Lower leg skin (tissue), 4 donors: ENCODE data around the gene TJAP1. TPM values are rescaled to one million over a fixed set of nuclear protein-coding genes. Genes with fewer than 3 reads are reported as not detected.
A peak's percentile ranks its signal among the peaks of the same experiment; 100 is the strongest.

Source experiments
- DNase-seq, 2 donors: peaks; one replicate each; pipeline ENCODE4 v3.0.0-alpha.2; 2019; ENCODE audit warnings: low spot score in 2 of 2
- H3K4me3 ChIP-seq: fragments of 200-600 bp; sonication (generic); 2 replicates; pipeline ENCODE4 v1.5.1; 2017; ENCODE audit warnings: mild to moderate bottlenecking, low read depth; ENCODE audit not compliant: poor library complexity, severe bottlenecking
- CTCF ChIP-seq, 3 donors: fragments of 450-650 bp; IDR thresholded peaks; one replicate each; pipeline ENCODE4 v1.5.1; 2016; ENCODE audit warnings: antibody characterized with exemption in 3 of 3, mild to moderate bottlenecking in 3 of 3, moderate library complexity in 2 of 3
- POLR2A ChIP-seq, 2 donors: fragments of 450-650 bp; IDR thresholded peaks; one replicate each; pipeline ENCODE4 v1.6.1; 2016 to 2017; ENCODE audit warnings: antibody characterized with exemption in 2 of 2, mild to moderate bottlenecking in 1 of 2, moderate library complexity in 1 of 2
- WGBS, 2 donors: methylation state at CpG; one replicate each; pipeline ENCODE4 v1.1.5; 2018; 5-methylcytosine and 5-hydroxymethylcytosine counted together
- intact Hi-C: fragments of 100-400 bp; cut with DNase I; formaldehyde crosslinking; loops from one replicate; pipeline ENCODE4 v1.15.0; 2023; ENCODE audit warnings: low total_unique reads
- total RNA-seq, 4 donors: library from RNA; depleted of rRNA; stranded (reverse); fragments of >200 nt; gene quantifications; one replicate each; pipeline ENCODE4 v1.1.0, GENCODE V29; 2016

Gene TJAP1
- total RNA-seq, 4 donors from 2014 or later: 15.9 to 30.4 (median 23.8) TPM

GRCh38 chr6:43511824-43512415, 34.5 kb downstream of the TJAP1 start:
- TF ChIP-seq POLR2A (IDR thresholded peaks at IDR 0.05) (no peak), CTCF (IDR thresholded peaks at IDR 0.05) (no peak)
- WGBS, 2 donors: 81 to 82% methylated on average over 11 of the region's 11 CpGs
- H3K4me3 ChIP-seq: no peak overlapping the region
- DNase-seq: no peak
- intact Hi-C loops: no loop called here

GRCh38 chr6:43515808-43516207, 38.4 kb downstream of the TJAP1 start:
- TF ChIP-seq POLR2A (IDR thresholded peaks at IDR 0.05): no peak
- no peak for TF ChIP-seq CTCF (IDR thresholded peaks at IDR 0.05)
- peak overlapping the region; percentile 99 for H3K4me3 ChIP-seq
- intact Hi-C loops: no loop called here
- DNase-seq: no peak
- WGBS, 2 donors: 46 to 56% methylated on average over 9 of the region's 9 CpGs

GRCh38 chr6:43516367-43516696, 39.0 kb downstream of the TJAP1 start:
- 1% methylated on average over 9 to 10 of the region's 10 CpGs for WGBS, 2 donors
- intact Hi-C loops: no loop called here
- TF ChIP-seq POLR2A (IDR thresholded peaks at IDR 0.05) (no peak), CTCF (IDR thresholded peaks at IDR 0.05) (no peak)

GRCh38 chr6:43516697-43517504, 39.5 kb downstream of the TJAP1 start, which contains the start of the genes POLR1C and YIPF3:
TSS of gene POLR1C (plus strand) at chr6:43517089. CDS start at chr6:43517110, 21 bp downstream.
TSS of gene YIPF3 (minus strand) at chr6:43516926. CDS start at chr6:43516807, 119 bp downstream.
- H3K4me3 ChIP-seq: peak within 1 kb of the TSS; percentile 99

More at GRCh38 chr6:43516367-43516696, 39.0 kb downstream of the TJAP1 start:
- peak overlapping the region; percentile 99 for H3K4me3 ChIP-seq
- no peak for DNase-seq

More at GRCh38 chr6:43516697-43517504, 39.5 kb downstream of the TJAP1 start, which contains the start of the genes POLR1C and YIPF3:
- WGBS, 2 donors: 0 to 1% methylated on average over 57 of the region's 57 CpGs
- TF ChIP-seq POLR2A (IDR thresholded peaks at IDR 0.05): no peak
- no peak for TF ChIP-seq CTCF (IDR thresholded peaks at IDR 0.05)
- intact Hi-C loops: no loop called here
- peak; percentile 99 to 100 for DNase-seq
